HCT116 (cell line): ENCODE data around the gene MTHFR. TPM values are rescaled to one million over a fixed set of nuclear protein-coding genes. Genes with fewer than 3 reads are reported as not detected.

Experiments
- ATAC-seq: fragments of 200-7000 bp; cut with Tn5 transposase; 2 replicates; pipeline ENCODE4 v1.9.1; 2020; ENCODE audit warnings: mild to moderate bottlenecking, moderate library complexity
- BruUV-seq: library from RNA; stranded (reverse); fragments of 400-500 nt; replicated peaks from 2 replicates; lab custom pipeline; 2021; lab: Mats Ljungman, UMichigan
- CTCF ChIA-PET: fragments of 300-600 bp; sonication (Branson Sonifier 250); formaldehyde crosslinking; loops from one replicate; lab custom pipeline; 2021; ENCODE audit warnings: antibody characterized with exemption; lab: Charles Lee
- POLR2A ChIA-PET: fragments of 300-600, 350-600 bp; sonication (Branson Sonifier 250); formaldehyde crosslinking; loops from one replicate; lab custom pipeline; 2021; ENCODE audit warnings: antibody characterized with exemption; lab: Charles Lee
- RAD21 ChIA-PET, 2 experiments: fragments of 300-600 bp; sonication (Branson Sonifier 250); formaldehyde crosslinking; loops; one replicate each; lab custom pipeline; 2023; ENCODE audit warnings: low total read pairs in 2 of 2; ENCODE audit not compliant: uncharacterized antibody in 2 of 2, unreplicated experiment in 2 of 2, low non-redundant PET in 1 of 2; lab: Charles Lee
- DNase-seq: peaks from one replicate; pipeline ENCODE4 v3.0.0-alpha.2; 2010; ENCODE audit warnings: low read depth, low spot score
- H2AFZ ChIP-seq: fragments of 200-600 bp; shearing (Covaris generic), sonication (generic); 2 replicates; pipeline ENCODE4 v1.6.1; 2017; ENCODE audit warnings: low read depth, mixed run types, mixed read lengths, antibody characterized with exemption, low read length; ENCODE audit not compliant: poor library complexity, severe bottlenecking
- H3K27ac ChIP-seq: 2 replicates; pipeline ENCODE4 v1.5.1; 2012; ENCODE audit warnings: low read depth, low read length
- H3K27me3 ChIP-seq: fragments of 200-600 bp; sonication (generic); 2 replicates; pipeline ENCODE4 v1.6.1; 2016; ENCODE audit warnings: mixed run types, low read length, mixed read lengths; ENCODE audit not compliant: insufficient read depth
- H3K36me3 ChIP-seq, 2 experiments: fragments of 200-500 bp in 1 of 2; fragments of 200-600 bp in 1 of 2; sonication (Bioruptor generic) in 1 of 2; sonication (generic) in 1 of 2; 2 replicates each; pipeline versions ENCODE4 v1.5.1 to v1.6.1; 2014 to 2016; ENCODE audit warnings: low read length in 2 of 2, inconsistent platforms in 1 of 2, mixed read lengths in 1 of 2, mixed run types in 1 of 2; ENCODE audit not compliant: insufficient read depth in 2 of 2, control insufficient read depth in 1 of 2
- H3K4me1 ChIP-seq, 2 experiments: fragments of 200-600 bp in 1 of 2; sonication (generic) in 1 of 2; 2 replicates each; pipeline versions ENCODE4 v1.5.1 to v1.6.1; 2012 to 2017; ENCODE audit warnings: low read length in 2 of 2, inconsistent platforms in 1 of 2, mild to moderate bottlenecking in 1 of 2, mixed read lengths in 1 of 2, mixed run types in 1 of 2, moderate library complexity in 1 of 2; ENCODE audit not compliant: insufficient read depth in 2 of 2, control insufficient read depth in 1 of 2
- H3K4me2 ChIP-seq: fragments of 200-600 bp; sonication (generic); 2 replicates; pipeline ENCODE4 v1.6.1; 2017; ENCODE audit warnings: mixed run types, low read length, mixed read lengths
- H3K4me3 ChIP-seq, 2 experiments: fragments of 200-600 bp in 1 of 2; sonication (generic) in 1 of 2; replicated peaks in 1 of 2; 2 replicates each; pipeline ENCODE4 v1.5.1; 2011 to 2016; ENCODE audit warnings: low read length in 2 of 2, control low read depth in 1 of 2, low read depth in 1 of 2, mild to moderate bottlenecking in 1 of 2, mixed read lengths in 1 of 2, mixed run types in 1 of 2
- H3K79me2 ChIP-seq: fragments of 200-600 bp; sonication (generic); 2 replicates; pipeline ENCODE4 v1.6.1; 2017; ENCODE audit warnings: mild to moderate bottlenecking, mixed run types, low read length, moderate library complexity, mixed read lengths; ENCODE audit not compliant: insufficient read depth
- H3K9ac ChIP-seq: fragments of 200-600 bp; sonication (generic); 2 replicates; pipeline ENCODE4 v1.6.1; 2016; ENCODE audit warnings: low read length, mixed read lengths
- H3K9me2 ChIP-seq: fragments of 200-600 bp; sonication (generic), shearing (Covaris generic); 2 replicates; pipeline ENCODE4 v1.6.1; 2017; ENCODE audit warnings: mixed run types, mild to moderate bottlenecking, moderate library complexity; ENCODE audit not compliant: insufficient read depth
- H3K9me3 ChIP-seq, 2 experiments: fragments of 200-500 bp in 1 of 2; fragments of 200-600 bp in 1 of 2; sonication (Bioruptor generic) in 1 of 2; sonication (generic) in 1 of 2; 2 replicates each; pipeline ENCODE4 v1.6.1; 2014 to 2017; ENCODE audit warnings: low read length in 2 of 2, mixed read lengths in 2 of 2, inconsistent platforms in 1 of 2, low read depth in 1 of 2, mild to moderate bottlenecking in 1 of 2, mixed run types in 1 of 2, moderate library complexity in 1 of 2; ENCODE audit not compliant: control insufficient read depth in 1 of 2, insufficient read depth in 1 of 2
- H4K20me1 ChIP-seq: fragments of 200-600 bp; sonication (generic), shearing (Covaris generic); 2 replicates; pipeline ENCODE4 v1.6.1; 2017; ENCODE audit warnings: mixed run types, mild to moderate bottlenecking, moderate library complexity; ENCODE audit not compliant: insufficient read depth
- CEBPB ChIP-seq: IDR thresholded peaks from 2 replicates; pipeline ENCODE4 v1.6.1; 2012; ENCODE audit warnings: low read depth
- CTCF ChIP-seq, 3 experiments: fragments of 200-600 bp in 1 of 3; sonication (generic) in 1 of 3; IDR thresholded peaks in 2 of 3; conservative IDR thresholded peaks in 1 of 3; 2 replicates each; pipeline ENCODE4 v1.5.1; 2012 to 2017; ENCODE audit warnings: low read depth in 2 of 3, low read length in 2 of 3, antibody characterized with exemption in 1 of 3, borderline replicate concordance in 1 of 3, control low read depth in 1 of 3, mild to moderate bottlenecking in 1 of 3, mixed read lengths in 1 of 3, mixed run types in 1 of 3, moderate library complexity in 1 of 3; ENCODE audit not compliant: insufficient read depth in 1 of 3
- EGR1 ChIP-seq: IDR thresholded peaks from 2 replicates; pipeline ENCODE4 v1.6.1; 2012; ENCODE audit warnings: low read depth
- ELF1 ChIP-seq: IDR thresholded peaks from 2 replicates; pipeline ENCODE4 v1.6.1; 2012; ENCODE audit warnings: low read depth, borderline replicate concordance
- EZH2 ChIP-seq: fragments of 200-600 bp; sonication (generic); IDR thresholded peaks from 2 replicates; pipeline ENCODE4 v1.6.1; 2017; ENCODE audit warnings: antibody characterized with exemption, mixed run types
- EZH2phosphoT487 ChIP-seq: fragments of 200-600 bp; IDR thresholded peaks from 2 replicates; pipeline ENCODE4 v1.6.1; 2018; ENCODE audit warnings: antibody characterized with exemption, borderline replicate concordance
- JUND ChIP-seq: IDR thresholded peaks from 2 replicates; pipeline ENCODE4 v1.6.1; 2012
- POLR2A ChIP-seq: IDR thresholded peaks from 2 replicates; pipeline ENCODE4 v1.7.0; 2011; ENCODE audit warnings: borderline replicate concordance; ENCODE audit not compliant: insufficient read depth, insufficient read length; ENCODE audit errors: extremely low read depth
- POLR2AphosphoS5 ChIP-seq: IDR thresholded peaks from 2 replicates; pipeline ENCODE4 v1.6.1; 2011; ENCODE audit warnings: mild to moderate bottlenecking, low read depth, low read length, moderate library complexity
- SIN3A ChIP-seq: IDR thresholded peaks from 2 replicates; pipeline ENCODE4 v1.6.1; 2012; ENCODE audit warnings: low read depth
- TCF7L2 ChIP-seq: IDR thresholded peaks from 2 replicates; pipeline ENCODE4 v1.7.0; 2011; ENCODE audit warnings: borderline replicate concordance, inconsistent platforms; ENCODE audit not compliant: insufficient read depth, insufficient read length; ENCODE audit errors: extremely low read depth
- ZFX ChIP-seq: fragments of 450-650 bp; IDR thresholded peaks from 2 replicates; pipeline ENCODE4 v1.6.1; 2017
- ZNF274 ChIP-seq: fragments of 200-500 bp; sonication (Bioruptor generic); IDR thresholded peaks from 2 replicates; pipeline ENCODE4 v1.6.1; 2014; ENCODE audit warnings: mild to moderate bottlenecking, low read depth, low read length, inconsistent platforms
- intact Hi-C: fragments of 100-400 bp; cut with micrococcal nuclease; formaldehyde crosslinking; loops from 2 replicates; pipeline ENCODE4 v1.10.0; 2022
- total RNA-seq: library from RNA; stranded (reverse); gene quantifications from one replicate; pipeline ENCODE4 v1.2.1, GENCODE V29; 2021; ENCODE audit not compliant: unreplicated experiment
- TF ChIP-seq, protein P1 (sequence below): IDR thresholded peaks from 2 replicates; pipeline ENCODE4 v1.6.1; 2012
- TF ChIP-seq, protein P2 (sequence below): IDR thresholded peaks from 2 replicates; pipeline ENCODE4 v1.6.1; 2011; ENCODE audit warnings: mild to moderate bottlenecking, low read length, moderate library complexity; ENCODE audit not compliant: insufficient replicate concordance; ENCODE audit errors: extremely low read depth

Gene MTHFR
- total RNA-seq, 1 experiment from 2014 or later = 20.9 TPM

GRCh38 chr1:11771481-11772043 lies 34.2 kb downstream of the MTHFR start:
- no peaks in the 10 kb centered on the region for H3K36me3 ChIP-seq
- POLR2A ChIA-PET = no interaction called here
- intact Hi-C loops = no loop called here
- H3K9me3 ChIP-seq = no peaks in the 10 kb centered on the region
- H3K79me2 ChIP-seq = no peaks in the 10 kb centered on the region
- H3K9ac ChIP-seq = no peak overlapping the region
- H3K27ac ChIP-seq = no peak overlapping the region
- DNase-seq = no peak
- H2AFZ ChIP-seq = no peak overlapping the region
- H3K4me3 ChIP-seq = no peak overlapping the region
- CTCF ChIA-PET = no interaction called here
- no TSS peak for BruUV-seq
- no peaks in the 10 kb centered on the region for H3K9me2 ChIP-seq
- peaks cover 0 to 4% of the 10 kb centered on the region in 2 experiments; a peak in 1 of 4 replicates for H3K4me1 ChIP-seq
- RAD21 ChIA-PET = no interaction called here
- no peak for ATAC-seq
- no peaks in the 10 kb centered on the region for H3K27me3 ChIP-seq
- no peaks in the 10 kb centered on the region for H4K20me1 ChIP-seq
- H3K4me2 ChIP-seq = no peak overlapping the region
- TF ChIP-seq EGR1 (no peak), POLR2A (no peak)

- CTCF ChIA-PET = no interaction called here
- Histone ChIP-seq H3K9me3 (no peaks in the 10 kb centered on the region), H4K20me1 (no peaks in the 10 kb centered on the region), H3K79me2 (no peaks in the 10 kb centered on the region), H3K36me3 (no peaks in the 10 kb centered on the region), H3K27me3 (no peaks in the 10 kb centered on the region), H2AFZ (no peak overlapping the region), H3K9ac (no peak overlapping the region), H3K27ac (no peak overlapping the region), H3K4me3 (no peak overlapping the region), H3K4me1 (peaks cover 0 to 4% of the 10 kb centered on the region in 2 experiments; a peak in 1 of 4 replicates), H3K4me2 (no peak overlapping the region), H3K9me2 (no peaks in the 10 kb centered on the region)
- no TSS peak for BruUV-seq
- TF ChIP-seq EZH2phosphoT487 (no peak), TCF7L2 (no peak), EGR1 (no peak), ZFX (no peak), POLR2AphosphoS5 (no peak), ZNF274 (no peak), CEBPB (no peak), ELF1 (no peak), SIN3A (no peak), CTCF (IDR thresholded peaks at IDR 0.05 in 2 of 3, conservative IDR thresholded peaks at IDR 0.05 in 1 of 3; ENCODE audit: borderline replicate concordance in 1 of 3, insufficient read depth in 1 of 3, low read depth in 2 of 3, low read length in 2 of 3) (no peak), JUND (no peak), EZH2 (no peak)
- TF ChIP-seq, protein P1, sequence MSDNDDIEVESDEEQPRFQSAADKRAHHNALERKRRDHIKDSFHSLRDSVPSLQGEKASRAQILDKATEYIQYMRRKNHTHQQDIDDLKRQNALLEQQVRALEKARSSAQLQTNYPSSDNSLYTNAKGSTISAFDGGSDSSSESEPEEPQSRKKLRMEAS = no peak
- TF ChIP-seq, protein P2, sequence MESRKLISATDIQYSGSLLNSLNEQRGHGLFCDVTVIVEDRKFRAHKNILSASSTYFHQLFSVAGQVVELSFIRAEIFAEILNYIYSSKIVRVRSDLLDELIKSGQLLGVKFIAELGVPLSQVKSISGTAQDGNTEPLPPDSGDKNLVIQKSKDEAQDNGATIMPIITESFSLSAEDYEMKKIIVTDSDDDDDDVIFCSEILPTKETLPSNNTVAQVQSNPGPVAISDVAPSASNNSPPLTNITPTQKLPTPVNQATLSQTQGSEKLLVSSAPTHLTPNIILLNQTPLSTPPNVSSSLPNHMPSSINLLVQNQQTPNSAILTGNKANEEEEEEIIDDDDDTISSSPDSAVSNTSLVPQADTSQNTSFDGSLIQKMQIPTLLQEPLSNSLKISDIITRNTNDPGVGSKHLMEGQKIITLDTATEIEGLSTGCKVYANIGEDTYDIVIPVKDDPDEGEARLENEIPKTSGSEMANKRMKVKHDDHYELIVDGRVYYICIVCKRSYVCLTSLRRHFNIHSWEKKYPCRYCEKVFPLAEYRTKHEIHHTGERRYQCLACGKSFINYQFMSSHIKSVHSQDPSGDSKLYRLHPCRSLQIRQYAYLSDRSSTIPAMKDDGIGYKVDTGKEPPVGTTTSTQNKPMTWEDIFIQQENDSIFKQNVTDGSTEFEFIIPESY = no peak
- intact Hi-C loops = no loop called here
- ATAC-seq (no peak), DNase-seq (no peak)
- POLR2A ChIA-PET = no interaction called here
- RAD21 ChIA-PET = no interaction called here
These were observed 35.8 kb downstream of the MTHFR start for GRCh38 chr1:11770011-11770410.
